GM18499 (cell line): ENCODE data around the gene ABCD3.
"Not testable (repeated sequence)": the region's sequence is repeated elsewhere in the genome, so short reads cannot be mapped to it uniquely, and the experiment has no call there.

Experiments used
- ATAC-seq: cut with Tn5 transposase; IDR thresholded peaks from one replicate; pipeline ENCODE4 v1.9.1; 2021; ENCODE audit warnings: moderate number of reproducible peaks; ENCODE audit not compliant: insufficient read depth, unreplicated experiment

ABCD3 gene

GRCh38 chr1:94543893-94544635, 125.9 kb downstream of the ABCD3 start:
- ATAC-seq: no peak

- ATAC-seq: no peak
Measured at GRCh38 chr1:94544706-94545490, 126.7 kb downstream of the ABCD3 start.

- ATAC-seq: no peak
Measured at GRCh38 chr1:94549706-94550105, 131.5 kb downstream of the ABCD3 start.

GRCh38 chr1:94550396-94550795, 132.2 kb downstream of the ABCD3 start:
- no peak for ATAC-seq

- no peak for ATAC-seq
Measured at GRCh38 chr1:94550800-94551241, 132.6 kb downstream of the ABCD3 start.

- no peak for ATAC-seq
Measured at GRCh38 chr1:94551449-94551848, 133.3 kb downstream of the ABCD3 start.

- ATAC-seq: no peak
Measured at GRCh38 chr1:94552071-94552586, 133.9 kb downstream of the ABCD3 start.

GRCh38 chr1:94553323-94553730, 135.1 kb downstream of the ABCD3 start:
- no peak for ATAC-seq

GRCh38 chr1:94553931-94554330, 135.7 kb downstream of the ABCD3 start:
- ATAC-seq: no peak

- no peak for ATAC-seq
Measured at GRCh38 chr1:94554580-94554979, 136.4 kb downstream of the ABCD3 start.

- no peak for ATAC-seq
Measured at GRCh38 chr1:94555091-94555490, 136.9 kb downstream of the ABCD3 start.

GRCh38 chr1:94559921-94560320, 141.7 kb downstream of the ABCD3 start:
- no peak for ATAC-seq

- ATAC-seq: no peak
Measured at GRCh38 chr1:94560333-94560732, 142.1 kb downstream of the ABCD3 start.

- no peak for ATAC-seq
Measured at GRCh38 chr1:94562519-94563260, 144.5 kb downstream of the ABCD3 start.

- ATAC-seq: no peak
Measured at GRCh38 chr1:94565901-94566300, 147.7 kb downstream of the ABCD3 start.

- ATAC-seq: not testable (repeated sequence)
Measured at GRCh38 chr1:94566436-94566835, 148.2 kb downstream of the ABCD3 start.

GRCh38 chr1:94567975-94568607, 149.9 kb downstream of the ABCD3 start:
- not testable (repeated sequence) for ATAC-seq
